Measurements from ENCODE around the gene FGF12.

FGF12 gene

DNA sequence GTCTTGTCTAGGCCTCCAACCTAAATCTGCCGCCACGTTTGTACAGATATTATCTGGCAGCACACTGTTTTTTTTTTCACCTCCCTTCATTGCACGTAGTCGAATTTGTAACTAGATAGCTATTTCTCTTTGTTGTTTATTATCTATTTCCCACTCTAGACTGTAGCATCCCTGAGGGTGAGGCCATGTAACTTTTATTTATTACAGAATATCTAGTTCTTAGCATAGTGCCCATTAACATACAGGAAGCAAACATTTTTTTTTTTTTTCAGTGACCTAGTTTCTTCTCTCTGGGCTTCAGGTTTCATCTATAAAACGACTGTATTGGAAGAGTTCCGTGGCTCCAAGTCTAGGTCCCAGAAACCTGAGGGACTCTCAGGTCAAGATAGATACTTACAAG, 354.3 kb downstream of the FGF12 start (continued):
- TF ChIP-seq, protein P1, sequence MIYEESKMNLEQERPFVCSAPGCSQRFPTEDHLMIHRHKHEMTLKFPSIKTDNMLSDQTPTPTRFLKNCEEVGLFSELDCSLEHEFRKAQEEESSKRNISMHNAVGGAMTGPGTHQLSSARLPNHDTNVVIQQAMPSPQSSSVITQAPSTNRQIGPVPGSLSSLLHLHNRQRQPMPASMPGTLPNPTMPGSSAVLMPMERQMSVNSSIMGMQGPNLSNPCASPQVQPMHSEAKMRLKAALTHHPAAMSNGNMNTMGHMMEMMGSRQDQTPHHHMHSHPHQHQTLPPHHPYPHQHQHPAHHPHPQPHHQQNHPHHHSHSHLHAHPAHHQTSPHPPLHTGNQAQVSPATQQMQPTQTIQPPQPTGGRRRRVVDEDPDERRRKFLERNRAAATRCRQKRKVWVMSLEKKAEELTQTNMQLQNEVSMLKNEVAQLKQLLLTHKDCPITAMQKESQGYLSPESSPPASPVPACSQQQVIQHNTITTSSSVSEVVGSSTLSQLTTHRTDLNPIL (CRISPR knock-in tag; IDR thresholded peaks at IDR 0.05; ENCODE audit: low read depth): no peak
- TF ChIP-seq SNAI2 (CRISPR knock-in tag; IDR thresholded peaks at IDR 0.05) (no peak), ARNTL (CRISPR knock-in tag; IDR thresholded peaks at IDR 0.05; ENCODE audit: borderline replicate concordance, low read depth) (no peak), ZNF70 (CRISPR knock-in tag; IDR thresholded peaks at IDR 0.05) (no peak), ZNF8 (CRISPR knock-in tag; IDR thresholded peaks at IDR 0.05) (no peak), ZFP3 (CRISPR knock-in tag; IDR thresholded peaks at IDR 0.05) (no peak), ESRRG (CRISPR knock-in tag; IDR thresholded peaks at IDR 0.05) (no peak)
- TF ChIP-seq, protein P2, sequence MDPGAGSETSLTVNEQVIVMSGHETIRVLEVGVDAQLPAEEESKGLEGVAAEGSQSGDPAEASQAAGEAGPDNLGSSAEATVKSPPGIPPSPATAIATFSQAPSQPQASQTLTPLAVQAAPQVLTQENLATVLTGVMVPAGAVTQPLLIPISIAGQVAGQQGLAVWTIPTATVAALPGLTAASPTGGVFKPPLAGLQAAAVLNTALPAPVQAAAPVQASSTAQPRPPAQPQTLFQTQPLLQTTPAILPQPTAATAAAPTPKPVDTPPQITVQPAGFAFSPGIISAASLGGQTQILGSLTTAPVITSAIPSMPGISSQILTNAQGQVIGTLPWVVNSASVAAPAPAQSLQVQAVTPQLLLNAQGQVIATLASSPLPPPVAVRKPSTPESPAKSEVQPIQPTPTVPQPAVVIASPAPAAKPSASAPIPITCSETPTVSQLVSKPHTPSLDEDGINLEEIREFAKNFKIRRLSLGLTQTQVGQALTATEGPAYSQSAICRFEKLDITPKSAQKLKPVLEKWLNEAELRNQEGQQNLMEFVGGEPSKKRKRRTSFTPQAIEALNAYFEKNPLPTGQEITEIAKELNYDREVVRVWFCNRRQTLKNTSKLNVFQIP (CRISPR knock-in tag; IDR thresholded peaks at IDR 0.05; ENCODE audit: borderline replicate concordance, low read depth): no peak

DNA sequence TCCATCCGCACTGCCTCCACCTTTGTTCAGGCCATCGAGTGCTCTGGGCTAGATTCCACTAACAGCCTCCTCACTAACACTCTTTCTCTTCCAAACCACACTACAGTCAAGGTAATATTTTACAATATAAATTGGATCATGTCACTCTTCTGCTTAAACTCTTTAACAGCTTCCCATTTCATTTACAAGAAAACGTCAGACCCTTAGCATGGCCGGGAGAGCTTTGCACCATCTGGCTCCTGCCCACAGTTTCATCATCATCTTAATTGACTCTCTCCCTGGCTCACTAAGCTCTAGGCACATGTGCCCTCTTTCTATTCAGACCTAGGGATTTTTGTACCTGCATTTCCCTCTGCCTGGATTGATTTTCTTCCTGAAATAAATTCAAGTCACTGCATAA, 354.7 kb downstream of the FGF12 start:
- no peak for ATAC-seq
- TF ChIP-seq ZNF8 (CRISPR knock-in tag; IDR thresholded peaks at IDR 0.05): no peak
- TF ChIP-seq ARNTL (CRISPR knock-in tag; IDR thresholded peaks at IDR 0.05; ENCODE audit: borderline replicate concordance, low read depth): no peak
- no peak for TF ChIP-seq PPARA (CRISPR knock-in tag; IDR thresholded peaks at IDR 0.05; ENCODE audit: borderline replicate concordance)

DNA sequence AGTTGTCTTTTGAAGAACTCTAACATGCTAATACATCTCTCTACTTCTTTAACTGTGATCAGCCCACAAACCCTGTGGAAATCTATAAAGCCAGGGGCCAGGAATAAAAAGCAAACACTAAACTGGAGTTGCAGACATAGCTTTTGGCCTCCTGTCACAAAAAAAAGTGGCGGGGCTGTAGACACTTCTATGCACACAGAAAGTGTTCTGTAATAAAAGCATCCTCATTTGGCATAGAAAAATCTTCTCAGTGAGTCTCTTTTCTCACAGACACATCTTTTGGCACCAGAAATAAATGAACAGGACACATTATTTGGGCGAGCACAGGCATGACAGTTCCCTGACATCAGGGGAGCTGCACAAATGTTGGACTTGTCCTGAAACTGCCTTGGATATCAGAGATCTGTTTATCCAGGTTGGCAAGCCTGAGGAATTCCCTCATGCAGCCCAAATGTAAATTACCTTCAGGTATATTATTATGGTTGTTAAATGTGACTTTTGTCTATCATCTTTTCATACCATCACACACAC, 355.4 kb downstream of the FGF12 start:
- ATAC-seq: no peak
- TF ChIP-seq SNAI2 (CRISPR knock-in tag; IDR thresholded peaks at IDR 0.05) (no peak), BACH2 (CRISPR knock-in tag; IDR thresholded peaks at IDR 0.05; ENCODE audit: borderline replicate concordance) (no peak), TCF4 (CRISPR knock-in tag; IDR thresholded peaks at IDR 0.05; ENCODE audit: borderline replicate concordance) (no peak), ZC3H10 (CRISPR knock-in tag; IDR thresholded peaks at IDR 0.05) (no peak), ZNF8 (CRISPR knock-in tag; IDR thresholded peaks at IDR 0.05) (no peak), OSR1 (CRISPR knock-in tag; IDR thresholded peaks at IDR 0.05) (no peak), RARB (CRISPR knock-in tag; IDR thresholded peaks at IDR 0.05) (no peak), ZFP3 (CRISPR knock-in tag; IDR thresholded peaks at IDR 0.05) (no peak), ISL1 (CRISPR knock-in tag; IDR thresholded peaks at IDR 0.05) (no peak), ZNF565 (CRISPR knock-in tag; conservative IDR thresholded peaks at IDR 0.05; ENCODE audit: low read depth) (no peak), PPARA (CRISPR knock-in tag; IDR thresholded peaks at IDR 0.05; ENCODE audit: borderline replicate concordance) (no peak), ZFP30 (CRISPR knock-in tag; IDR thresholded peaks at IDR 0.05) (no peak), TOX (CRISPR knock-in tag; IDR thresholded peaks at IDR 0.05; ENCODE audit: borderline replicate concordance) (no peak), GLIS3 (CRISPR knock-in tag; IDR thresholded peaks at IDR 0.05) (no peak), ESRRG (CRISPR knock-in tag; IDR thresholded peaks at IDR 0.05) (no peak)
- TF ChIP-seq, protein P3, sequence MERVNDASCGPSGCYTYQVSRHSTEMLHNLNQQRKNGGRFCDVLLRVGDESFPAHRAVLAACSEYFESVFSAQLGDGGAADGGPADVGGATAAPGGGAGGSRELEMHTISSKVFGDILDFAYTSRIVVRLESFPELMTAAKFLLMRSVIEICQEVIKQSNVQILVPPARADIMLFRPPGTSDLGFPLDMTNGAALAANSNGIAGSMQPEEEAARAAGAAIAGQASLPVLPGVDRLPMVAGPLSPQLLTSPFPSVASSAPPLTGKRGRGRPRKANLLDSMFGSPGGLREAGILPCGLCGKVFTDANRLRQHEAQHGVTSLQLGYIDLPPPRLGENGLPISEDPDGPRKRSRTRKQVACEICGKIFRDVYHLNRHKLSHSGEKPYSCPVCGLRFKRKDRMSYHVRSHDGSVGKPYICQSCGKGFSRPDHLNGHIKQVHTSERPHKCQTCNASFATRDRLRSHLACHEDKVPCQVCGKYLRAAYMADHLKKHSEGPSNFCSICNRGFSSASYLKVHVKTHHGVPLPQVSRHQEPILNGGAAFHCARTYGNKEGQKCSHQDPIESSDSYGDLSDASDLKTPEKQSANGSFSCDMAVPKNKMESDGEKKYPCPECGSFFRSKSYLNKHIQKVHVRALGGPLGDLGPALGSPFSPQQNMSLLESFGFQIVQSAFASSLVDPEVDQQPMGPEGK (CRISPR knock-in tag; IDR thresholded peaks at IDR 0.05; ENCODE audit: borderline replicate concordance): no peak
- TF ChIP-seq, protein P1 (CRISPR knock-in tag; IDR thresholded peaks at IDR 0.05; ENCODE audit: low read depth): no peak
- TF ChIP-seq, protein P4, sequence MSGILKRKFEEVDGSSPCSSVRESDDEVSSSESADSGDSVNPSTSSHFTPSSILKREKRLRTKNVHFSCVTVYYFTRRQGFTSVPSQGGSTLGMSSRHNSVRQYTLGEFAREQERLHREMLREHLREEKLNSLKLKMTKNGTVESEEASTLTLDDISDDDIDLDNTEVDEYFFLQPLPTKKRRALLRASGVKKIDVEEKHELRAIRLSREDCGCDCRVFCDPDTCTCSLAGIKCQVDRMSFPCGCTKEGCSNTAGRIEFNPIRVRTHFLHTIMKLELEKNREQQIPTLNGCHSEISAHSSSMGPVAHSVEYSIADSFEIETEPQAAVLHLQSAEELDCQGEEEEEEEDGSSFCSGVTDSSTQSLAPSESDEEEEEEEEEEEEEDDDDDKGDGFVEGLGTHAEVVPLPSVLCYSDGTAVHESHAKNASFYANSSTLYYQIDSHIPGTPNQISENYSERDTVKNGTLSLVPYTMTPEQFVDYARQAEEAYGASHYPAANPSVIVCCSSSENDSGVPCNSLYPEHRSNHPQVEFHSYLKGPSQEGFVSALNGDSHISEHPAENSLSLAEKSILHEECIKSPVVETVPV (CRISPR knock-in tag; IDR thresholded peaks at IDR 0.05): no peak

DNA sequence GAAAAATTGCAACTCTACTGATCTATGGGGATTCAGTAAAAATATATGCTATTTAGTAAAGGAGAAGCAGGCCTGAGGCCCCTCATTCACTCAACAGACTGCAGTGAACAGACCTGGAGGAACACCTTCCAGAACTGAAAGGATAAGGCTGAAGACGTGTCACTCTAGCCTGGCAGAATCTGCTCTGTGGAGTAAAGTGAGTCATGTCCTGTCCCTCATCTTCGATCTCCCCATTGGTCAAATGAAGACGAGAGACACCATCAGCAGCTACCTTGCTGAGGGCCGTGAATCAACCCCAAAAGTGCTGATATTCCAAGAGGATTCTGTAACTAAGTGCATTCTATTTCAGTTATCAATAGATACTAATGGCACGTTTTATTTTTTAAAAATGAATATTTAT, 359.7 kb downstream of the FGF12 start:
- ATAC-seq: no peak
- no peak for TF ChIP-seq ZFP3 (CRISPR knock-in tag; IDR thresholded peaks at IDR 0.05)
- TF ChIP-seq, protein P5, sequence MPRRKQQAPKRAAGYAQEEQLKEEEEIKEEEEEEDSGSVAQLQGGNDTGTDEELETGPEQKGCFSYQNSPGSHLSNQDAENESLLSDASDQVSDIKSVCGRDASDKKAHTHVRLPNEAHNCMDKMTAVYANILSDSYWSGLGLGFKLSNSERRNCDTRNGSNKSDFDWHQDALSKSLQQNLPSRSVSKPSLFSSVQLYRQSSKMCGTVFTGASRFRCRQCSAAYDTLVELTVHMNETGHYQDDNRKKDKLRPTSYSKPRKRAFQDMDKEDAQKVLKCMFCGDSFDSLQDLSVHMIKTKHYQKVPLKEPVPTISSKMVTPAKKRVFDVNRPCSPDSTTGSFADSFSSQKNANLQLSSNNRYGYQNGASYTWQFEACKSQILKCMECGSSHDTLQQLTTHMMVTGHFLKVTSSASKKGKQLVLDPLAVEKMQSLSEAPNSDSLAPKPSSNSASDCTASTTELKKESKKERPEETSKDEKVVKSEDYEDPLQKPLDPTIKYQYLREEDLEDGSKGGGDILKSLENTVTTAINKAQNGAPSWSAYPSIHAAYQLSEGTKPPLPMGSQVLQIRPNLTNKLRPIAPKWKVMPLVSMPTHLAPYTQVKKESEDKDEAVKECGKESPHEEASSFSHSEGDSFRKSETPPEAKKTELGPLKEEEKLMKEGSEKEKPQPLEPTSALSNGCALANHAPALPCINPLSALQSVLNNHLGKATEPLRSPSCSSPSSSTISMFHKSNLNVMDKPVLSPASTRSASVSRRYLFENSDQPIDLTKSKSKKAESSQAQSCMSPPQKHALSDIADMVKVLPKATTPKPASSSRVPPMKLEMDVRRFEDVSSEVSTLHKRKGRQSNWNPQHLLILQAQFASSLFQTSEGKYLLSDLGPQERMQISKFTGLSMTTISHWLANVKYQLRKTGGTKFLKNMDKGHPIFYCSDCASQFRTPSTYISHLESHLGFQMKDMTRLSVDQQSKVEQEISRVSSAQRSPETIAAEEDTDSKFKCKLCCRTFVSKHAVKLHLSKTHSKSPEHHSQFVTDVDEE (CRISPR knock-in tag; IDR thresholded peaks at IDR 0.05): no peak
- TF ChIP-seq OSR1 (CRISPR knock-in tag; IDR thresholded peaks at IDR 0.05): no peak
- no peak for TF ChIP-seq PPARA (CRISPR knock-in tag; IDR thresholded peaks at IDR 0.05; ENCODE audit: borderline replicate concordance)
- TF ChIP-seq, protein P2 (CRISPR knock-in tag; IDR thresholded peaks at IDR 0.05; ENCODE audit: borderline replicate concordance, low read depth): no peak
- no peak for TF ChIP-seq CSDC2 (CRISPR knock-in tag; IDR thresholded peaks at IDR 0.05)
- TF ChIP-seq ZFP30 (CRISPR knock-in tag; IDR thresholded peaks at IDR 0.05): no peak
